OCI-LY1 (cell line): ENCODE results near the gene LRCH4.

Experiments used
- CTCF ChIP-seq: fragments of 200-600 bp; sonication (generic), shearing (Covaris generic); IDR thresholded peaks from 2 replicates; pipeline ENCODE4 v1.5.1; 2017; ENCODE audit warnings: mild to moderate bottlenecking, antibody characterized with exemption, low read length, moderate library complexity, mixed read lengths
- EZH2 ChIP-seq: fragments of 200-600 bp; sonication (generic), shearing (Covaris generic); IDR thresholded peaks from 2 replicates; pipeline ENCODE4 v1.8.0; 2017; ENCODE audit warnings: borderline replicate concordance, mixed run types, mild to moderate bottlenecking, antibody characterized with exemption, low read length, moderate library complexity, mixed read lengths

- TF ChIP-seq EZH2 = no peak
- TF ChIP-seq CTCF = no peak
These were observed 14.7 kb downstream of the LRCH4 start for GRCh38 chr7:100570954-100571828.
